CD4-positive, alpha-beta T cell treated with Interleukin-2 at 100 ng/mL for 4 hours (primary cell): ENCODE measurements around the gene MCM9.
"Not testable (repeated sequence)": the region's sequence is repeated elsewhere in the genome, so short reads cannot be mapped to it uniquely, and the experiment has no call there.

Experiments used
- DNase-seq: peaks from one replicate; pipeline ENCODE4 v3.0.0-alpha.2; 2020; ENCODE audit warnings: low spot score

MCM9 gene

GRCh38 chr6:118893064-118893806, 41.7 kb downstream of the MCM9 start:
- peak; percentile 72 for DNase-seq

DNA sequence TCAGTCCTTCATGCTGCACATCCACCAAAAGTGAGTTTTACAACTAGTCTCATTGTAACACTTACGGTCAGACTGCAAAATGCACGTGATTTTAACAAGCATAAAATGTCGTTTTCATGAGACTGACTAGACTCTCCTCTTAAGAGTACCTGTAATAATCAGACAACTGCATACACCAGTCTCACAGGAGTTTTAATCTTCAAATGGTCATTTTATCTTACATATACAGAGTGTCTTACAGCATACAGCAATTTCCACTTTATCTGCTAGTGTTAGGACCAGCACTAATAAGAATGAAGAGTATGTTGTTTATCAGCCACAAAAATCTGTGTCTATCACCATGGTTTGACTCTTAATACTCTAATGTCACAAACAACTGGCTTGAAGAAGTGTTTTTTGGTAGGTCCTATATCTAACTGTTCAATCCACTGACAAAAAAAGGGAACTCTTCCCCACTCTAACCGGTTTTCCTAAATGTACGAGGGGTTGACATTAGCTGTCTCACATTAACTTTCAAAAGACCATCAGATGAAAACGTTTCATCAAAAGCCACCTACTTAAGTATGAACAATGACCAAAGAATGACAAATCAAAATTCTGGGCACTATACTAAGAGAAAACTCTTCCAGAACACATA, 42.5 kb downstream of the MCM9 start:
- DNase-seq = peak; percentile 32

DNA sequence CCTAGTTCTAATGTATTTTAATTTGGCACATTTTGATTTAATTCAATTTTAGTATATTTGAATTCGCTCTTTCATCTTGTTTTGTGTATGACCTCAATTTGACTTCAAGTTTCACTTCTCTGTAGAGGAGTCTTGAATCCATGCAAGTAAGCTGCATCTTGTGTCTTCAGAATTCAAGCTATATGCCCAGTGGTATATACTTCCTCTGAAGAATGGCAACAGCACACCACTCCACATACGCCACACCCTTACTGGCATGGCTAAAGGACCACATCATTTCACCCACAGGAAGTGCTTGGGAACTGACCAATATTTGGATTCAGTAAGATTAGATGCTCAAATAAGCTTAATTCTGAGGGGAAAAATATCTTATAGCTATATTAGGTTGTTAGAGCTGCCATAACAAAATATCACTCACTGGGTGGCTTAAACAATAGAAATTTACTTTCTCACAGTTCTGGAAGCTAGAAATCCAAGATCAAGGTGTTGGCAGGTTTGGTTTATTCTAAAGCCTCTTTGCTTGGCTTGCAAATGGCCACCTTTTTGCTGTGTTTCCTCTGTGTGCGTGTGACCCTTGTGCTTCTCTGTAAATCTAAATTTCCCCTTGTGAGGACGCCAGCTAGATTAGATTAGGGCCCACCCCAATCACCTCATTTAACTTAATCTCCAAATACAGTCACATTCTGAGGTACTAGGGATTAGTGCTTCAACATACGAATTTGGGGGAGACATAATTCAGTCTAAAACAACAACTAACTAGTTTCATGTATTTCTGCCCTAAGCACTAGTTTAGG, 43.8 kb downstream of the MCM9 start:
- peak; percentile 24 for DNase-seq

- peak; percentile 11 for DNase-seq
Measured at GRCh38 chr6:118889163-118889562, 45.8 kb downstream of the MCM9 start.

- DNase-seq = no peak
Measured at GRCh38 chr6:118886641-118887040, 48.3 kb downstream of the MCM9 start.

- no peak for DNase-seq
Measured at GRCh38 chr6:118882314-118882905, 52.5 kb downstream of the MCM9 start.

DNA sequence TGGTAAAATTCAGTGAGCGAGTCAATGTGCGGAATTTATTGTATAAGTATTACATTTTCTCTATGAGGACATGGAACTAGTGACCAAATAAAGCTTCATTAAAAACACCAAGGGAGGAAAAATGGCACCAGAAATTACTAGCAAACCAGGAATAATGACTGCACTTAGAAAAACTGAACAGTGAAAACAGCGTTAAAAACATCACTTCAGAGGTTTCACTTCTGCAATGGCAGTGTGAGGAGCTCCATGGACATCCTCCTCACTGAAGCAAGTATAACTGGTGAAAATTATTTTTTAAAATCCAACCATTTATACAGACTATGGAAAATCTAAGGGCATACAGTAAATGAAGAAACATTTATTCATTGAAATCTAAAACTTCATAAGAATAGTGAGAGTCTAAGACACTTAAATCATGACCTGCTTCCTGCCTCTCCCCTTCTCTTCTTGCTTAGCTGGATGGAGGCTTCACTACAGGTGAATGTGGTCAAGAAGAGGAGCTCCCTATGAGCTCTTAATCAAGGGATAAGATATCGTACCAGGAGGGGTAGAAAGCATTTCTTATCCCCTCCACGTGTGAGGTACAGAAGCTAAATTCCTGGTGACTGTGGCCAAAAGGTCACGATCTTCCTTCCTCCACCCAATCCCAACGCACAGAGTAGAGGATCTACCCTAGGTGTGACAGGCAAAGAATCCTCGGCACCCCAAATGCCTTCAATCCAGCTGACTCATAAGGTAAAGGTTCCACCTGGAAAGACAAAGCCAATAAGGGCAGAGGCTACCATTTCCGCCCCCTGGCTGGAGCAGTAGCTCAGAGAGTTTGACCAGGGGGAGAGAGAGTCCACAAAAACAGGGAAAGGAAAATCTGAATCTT, 53.3 kb downstream of the MCM9 start:
- no peak for DNase-seq

- no peak for DNase-seq
Measured at GRCh38 chr6:118877806-118878205, 57.2 kb downstream of the MCM9 start.

GRCh38 chr6:118876814-118877213, 58.1 kb downstream of the MCM9 start:
- no peak for DNase-seq

DNA sequence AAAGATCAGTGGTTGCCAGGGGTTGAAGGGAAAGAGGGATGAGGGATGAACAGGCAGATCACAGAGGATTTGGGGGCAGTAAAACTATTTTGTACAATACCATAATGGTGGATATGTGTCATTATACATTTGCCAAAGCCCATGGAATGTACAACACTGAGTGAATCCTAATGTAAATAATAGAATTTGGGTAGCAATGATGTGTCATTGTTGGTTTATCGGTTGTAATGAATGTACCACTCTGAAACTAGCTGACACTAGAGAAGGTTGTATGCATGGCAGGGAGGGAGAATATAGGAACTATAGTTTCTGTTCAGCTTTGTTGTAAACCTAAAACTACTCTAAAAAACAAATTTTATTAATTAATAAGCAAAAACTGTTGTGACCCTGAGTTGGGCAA, 58.8 kb downstream of the MCM9 start:
- no peak for DNase-seq

DNA sequence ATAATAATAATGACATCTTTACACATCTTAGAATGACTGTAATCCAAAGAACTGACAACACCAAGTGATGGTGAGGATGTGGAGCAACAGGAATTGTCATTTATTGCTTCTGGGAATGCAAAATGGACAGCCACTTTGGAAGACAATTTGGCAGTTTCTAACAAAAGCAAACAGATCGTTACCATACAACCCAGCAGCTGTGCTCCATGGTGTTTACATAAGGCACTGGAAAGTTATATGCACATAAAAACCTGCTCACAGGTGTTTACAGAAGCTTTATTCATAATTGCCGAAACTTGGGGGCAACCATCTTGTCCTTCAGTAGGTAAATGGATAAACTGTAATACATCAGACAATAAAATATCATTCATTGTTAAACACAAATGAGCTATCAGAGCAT, 59.3 kb downstream of the MCM9 start:
- no peak for DNase-seq

GRCh38 chr6:118873239-118873638, 61.7 kb downstream of the MCM9 start:
- no peak for DNase-seq

- no peak for DNase-seq
Measured at GRCh38 chr6:118872726-118873125, 62.2 kb downstream of the MCM9 start.

DNA sequence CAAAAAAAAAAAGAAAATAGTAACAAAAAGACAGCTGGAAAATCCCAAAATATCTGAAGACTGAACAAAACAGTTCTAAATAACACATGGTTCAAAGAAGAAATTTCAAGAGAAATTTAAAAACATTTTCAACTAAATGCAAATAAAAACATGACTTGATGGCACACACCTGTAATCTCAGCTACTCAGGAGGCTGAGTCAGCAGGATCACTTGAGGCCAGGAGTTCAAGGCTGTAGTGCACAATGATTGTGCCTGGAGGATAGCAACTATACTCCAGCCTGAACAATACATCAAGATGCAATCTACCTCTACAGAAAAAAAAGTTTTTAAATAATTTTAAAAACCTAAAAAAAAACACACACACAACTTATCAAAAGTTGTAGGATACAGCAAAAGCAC, 62.6 kb downstream of the MCM9 start:
- DNase-seq = no peak

- DNase-seq = no peak
Measured at GRCh38 chr6:118871331-118871730, 63.6 kb downstream of the MCM9 start.

DNA sequence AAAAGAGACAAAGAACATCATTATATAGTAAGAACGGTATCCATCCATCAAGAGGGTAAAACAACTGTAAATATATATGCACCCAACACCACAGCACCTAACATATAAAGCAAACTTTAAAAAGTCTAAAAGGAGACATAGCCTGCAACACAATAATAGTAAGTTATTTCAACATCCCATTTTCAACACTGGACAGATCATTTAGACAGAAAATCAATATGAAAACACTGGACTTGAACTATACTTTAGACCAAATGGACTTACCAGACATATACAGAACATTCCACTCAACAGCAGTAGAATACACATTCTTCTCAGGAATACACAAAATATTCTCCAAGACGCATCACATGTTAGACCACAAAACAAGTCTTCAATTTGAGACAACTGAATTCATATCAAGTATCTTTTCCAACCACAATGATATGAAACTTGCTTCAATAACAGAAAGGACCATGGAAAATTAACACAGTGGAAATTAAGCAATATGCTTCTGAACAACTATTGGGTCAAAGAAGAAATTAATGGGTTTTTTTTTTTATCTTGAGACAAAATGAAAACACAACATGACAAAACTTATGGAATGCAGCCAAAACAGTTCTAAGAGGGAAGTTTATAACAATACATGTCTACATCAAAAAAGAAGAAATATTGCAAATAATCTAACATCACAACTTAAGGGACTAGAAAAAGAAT, 64.9 kb downstream of the MCM9 start:
- no peak for DNase-seq

- DNase-seq = no peak
Measured at GRCh38 chr6:118869350-118869749, 65.6 kb downstream of the MCM9 start.

DNA sequence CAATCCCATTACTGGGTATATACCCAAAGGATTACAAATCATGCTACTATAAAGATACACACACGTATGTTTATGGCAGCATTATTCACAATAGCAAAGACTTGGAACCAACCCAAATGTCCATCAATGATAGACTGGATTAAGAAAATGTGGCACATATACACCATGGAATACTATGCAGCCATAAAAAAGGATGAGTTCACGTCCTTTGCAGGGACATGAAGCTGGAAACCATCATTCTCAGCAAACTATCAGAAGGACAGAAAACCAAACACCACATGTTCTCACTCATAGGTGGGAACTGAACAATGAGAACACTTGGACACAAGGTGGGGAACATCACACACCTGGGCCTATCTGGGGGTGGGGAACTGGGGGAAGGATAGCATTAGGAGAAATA, 66.1 kb downstream of the MCM9 start:
- not testable (repeated sequence) for DNase-seq

DNA sequence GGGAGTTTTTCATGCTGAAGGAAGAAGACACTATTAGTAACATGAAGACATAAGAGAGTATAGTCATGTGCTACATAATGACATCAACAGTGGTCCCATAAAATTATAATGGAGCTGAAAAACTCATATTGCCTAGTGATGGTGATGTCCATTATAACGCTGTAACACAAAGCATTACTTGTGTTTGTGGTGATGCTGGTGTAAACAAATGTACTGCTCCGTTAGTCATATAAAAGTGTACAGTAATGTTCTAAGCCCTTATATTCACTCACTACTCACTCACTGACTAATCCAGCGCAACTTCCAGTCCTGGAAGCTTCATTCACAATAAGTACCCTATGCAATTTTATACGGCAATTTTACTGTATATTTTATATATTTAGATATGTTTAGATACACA, 67.8 kb downstream of the MCM9 start:
- no peak for DNase-seq

DNA sequence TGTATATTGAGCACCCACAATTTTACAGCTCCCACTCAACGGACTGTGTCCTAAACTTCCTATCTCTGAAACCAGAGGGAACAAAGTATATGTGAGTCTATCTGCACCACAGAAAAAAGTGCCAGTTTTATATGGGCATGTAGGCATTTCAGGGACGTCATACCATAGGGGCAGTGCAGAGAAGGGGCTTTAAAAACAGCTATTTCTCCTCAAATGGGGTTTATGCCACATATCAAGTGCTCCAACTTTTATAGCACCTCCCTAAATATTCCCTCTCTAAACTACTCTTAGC, 69.9 kb downstream of the MCM9 start:
- no peak for DNase-seq

- DNase-seq = no peak
Measured at GRCh38 chr6:118864341-118865099, 70.4 kb downstream of the MCM9 start.
